WTC11 (cell line): ENCODE data around the gene SPOCK1. TPM values are rescaled to one million over a fixed set of nuclear protein-coding genes. Genes with fewer than 3 reads are reported as not detected.

Experiments
- ATAC-seq: fragments of 200-7000 bp; cut with Tn5 transposase; 2 replicates; pipeline ENCODE4 v1.10.0; 2021; ENCODE audit warnings: mild to moderate bottlenecking, moderate library complexity
- CTCF ChIA-PET: fragments of 300-600 bp; sonication (Branson Sonifier 250); formaldehyde crosslinking; loops from one replicate; lab custom pipeline; 2021; ENCODE audit warnings: antibody characterized with exemption; lab: Charles Lee
- POLR2A ChIA-PET: fragments of 350-600 bp; sonication (Branson Sonifier 250); formaldehyde crosslinking; loops from one replicate; lab custom pipeline; 2021; ENCODE audit warnings: antibody characterized with exemption; lab: Charles Lee
- DNase-seq: peaks from one replicate; pipeline ENCODE4 v3.0.0; 2021; ENCODE audit warnings: low spot score
- H3K27ac Mint-ChIP-seq: 2 replicates; pipeline ENCODE4 v1.8.0; 2021; ENCODE audit warnings: mixed read lengths
- H3K27me3 Mint-ChIP-seq: 2 replicates; pipeline ENCODE4 v1.8.0; 2021; ENCODE audit warnings: low read depth, mild to moderate bottlenecking, moderate library complexity, mixed read lengths
- H3K36me3 Mint-ChIP-seq: 2 replicates; pipeline ENCODE4 v1.8.0; 2021; ENCODE audit warnings: mixed read lengths
- H3K4me1 Mint-ChIP-seq: 2 replicates; pipeline ENCODE4 v1.8.0; 2022; ENCODE audit warnings: mixed read lengths
- H3K4me3 Mint-ChIP-seq: 2 replicates; pipeline ENCODE4 v1.8.0; 2021; ENCODE audit warnings: mild to moderate bottlenecking, moderate library complexity, mixed read lengths
- H3K9me3 Mint-ChIP-seq: 2 replicates; pipeline ENCODE4 v1.8.0; 2021; ENCODE audit warnings: mixed read lengths
- CBFB ChIP-seq: sonication (generic); formaldehyde crosslinking; IDR thresholded peaks from 2 replicates; pipeline ENCODE4 v1.8.1; 2022; ENCODE audit warnings: mild to moderate bottlenecking, low read depth, missing genetic modification reagents
- CREM ChIP-seq: sonication (generic); formaldehyde crosslinking; IDR thresholded peaks from 2 replicates; pipeline ENCODE4 v1.8.1; 2022; ENCODE audit warnings: mild to moderate bottlenecking, missing genetic modification reagents, moderate library complexity
- ELF4 ChIP-seq: sonication (generic); formaldehyde crosslinking; IDR thresholded peaks from 2 replicates; pipeline ENCODE4 v1.8.1; 2022; ENCODE audit warnings: low read depth, mild to moderate bottlenecking, moderate library complexity, missing genetic modification reagents
- EMX1 ChIP-seq: fragments of 250-450 bp; sonication (Bioruptor Pico); IDR thresholded peaks from 2 replicates; pipeline ENCODE4 v1.8.0; 2021; ENCODE audit warnings: mild to moderate bottlenecking
- ESRRA ChIP-seq: sonication (generic); formaldehyde crosslinking; IDR thresholded peaks from 2 replicates; pipeline ENCODE4 v1.8.1; 2022; ENCODE audit warnings: mild to moderate bottlenecking, missing genetic modification reagents, borderline replicate concordance
- JUN ChIP-seq: sonication (generic); formaldehyde crosslinking; IDR thresholded peaks from 2 replicates; pipeline ENCODE4 v1.8.0; 2023; ENCODE audit warnings: mild to moderate bottlenecking, missing genetic modification reagents
- MXD4 ChIP-seq: fragments of 250-450 bp; sonication (Bioruptor Pico); IDR thresholded peaks from 2 replicates; pipeline ENCODE4 v1.8.0; 2021; ENCODE audit warnings: mild to moderate bottlenecking, moderate library complexity, borderline replicate concordance
- MYBL2 ChIP-seq: sonication (generic); formaldehyde crosslinking; IDR thresholded peaks from 2 replicates; pipeline ENCODE4 v1.8.1; 2023; ENCODE audit warnings: mild to moderate bottlenecking, moderate library complexity, missing genetic modification reagents
- OVOL2 ChIP-seq: fragments of 250-450 bp; sonication (Bioruptor Pico); IDR thresholded peaks from 2 replicates; pipeline ENCODE4 v1.9.0; 2021; ENCODE audit warnings: mild to moderate bottlenecking, borderline replicate concordance
- RELA ChIP-seq: sonication (generic); formaldehyde crosslinking; IDR thresholded peaks from 2 replicates; pipeline ENCODE4 v1.8.1; 2022; ENCODE audit warnings: missing genetic modification reagents, mild to moderate bottlenecking, borderline replicate concordance
- SMAD4 ChIP-seq: sonication (generic); formaldehyde crosslinking; IDR thresholded peaks from 2 replicates; pipeline ENCODE4 v1.8.0; 2022; ENCODE audit warnings: mild to moderate bottlenecking, missing genetic modification reagents
- SOX15 ChIP-seq: fragments of 250-450 bp; sonication (Bioruptor Pico); IDR thresholded peaks from 2 replicates; pipeline ENCODE4 v1.9.0; 2021; ENCODE audit warnings: mild to moderate bottlenecking
- SP1 ChIP-seq: sonication (generic); formaldehyde crosslinking; conservative IDR thresholded peaks from 2 replicates; pipeline ENCODE4 v1.8.1; 2022; ENCODE audit warnings: missing genetic modification reagents
- TEAD1 ChIP-seq: sonication (generic); formaldehyde crosslinking; IDR thresholded peaks from 2 replicates; pipeline ENCODE4 v1.8.0; 2022; ENCODE audit warnings: mild to moderate bottlenecking, missing genetic modification reagents
- ZNF396 ChIP-seq: fragments of 250-450 bp; sonication (Bioruptor Pico); IDR thresholded peaks from 2 replicates; pipeline ENCODE4 v1.8.0; 2021; ENCODE audit warnings: mild to moderate bottlenecking, moderate library complexity, borderline replicate concordance
- ZNF416 ChIP-seq: fragments of 250-450 bp; sonication (Bioruptor Pico); IDR thresholded peaks from 2 replicates; pipeline ENCODE4 v1.9.0; 2021; ENCODE audit warnings: mild to moderate bottlenecking, inconsistent platforms
- ZNF671 ChIP-seq: fragments of 250-450 bp; sonication (Bioruptor Pico); IDR thresholded peaks from 2 replicates; pipeline ENCODE4 v1.8.0; 2021; ENCODE audit warnings: mild to moderate bottlenecking
- total RNA-seq: library from RNA; stranded (reverse); gene quantifications from 3 replicates; pipeline ENCODE4 v1.2.3, GENCODE V29; 2021
- TF ChIP-seq, protein P1 (sequence below): fragments of 250-450 bp; sonication (Bioruptor Pico); IDR thresholded peaks from 2 replicates; pipeline ENCODE4 v1.9.0; 2021; ENCODE audit warnings: mild to moderate bottlenecking
- TF ChIP-seq, protein P2 (sequence below): sonication (generic); formaldehyde crosslinking; IDR thresholded peaks from 2 replicates; pipeline ENCODE4 v1.8.1; 2022; ENCODE audit warnings: missing genetic modification reagents, borderline replicate concordance
- TF ChIP-seq, protein P3 (sequence below): sonication (generic); formaldehyde crosslinking; IDR thresholded peaks from 2 replicates; pipeline ENCODE4 v1.8.0; 2022; ENCODE audit warnings: missing genetic modification reagents
- TF ChIP-seq, protein P4 (sequence below): fragments of 250-450 bp; sonication (Bioruptor Pico); IDR thresholded peaks from 2 replicates; pipeline ENCODE4 v1.8.0; 2021; ENCODE audit warnings: mild to moderate bottlenecking
- TF ChIP-seq, protein P5 (sequence below): sonication (generic); formaldehyde crosslinking; IDR thresholded peaks from 2 replicates; pipeline ENCODE4 v1.8.0; 2022; ENCODE audit warnings: mild to moderate bottlenecking, missing genetic modification reagents
- TF ChIP-seq, protein P6 (sequence below): sonication (generic); formaldehyde crosslinking; IDR thresholded peaks from 2 replicates; pipeline ENCODE4 v1.8.1; 2022; ENCODE audit warnings: mild to moderate bottlenecking, moderate library complexity, missing genetic modification reagents
- TF ChIP-seq, protein P7 (sequence below): fragments of 200-600 bp; IDR thresholded peaks from 2 replicates; pipeline ENCODE4 v1.8.0; 2022; ENCODE audit warnings: antibody characterized with exemption

SPOCK1 gene
- total RNA-seq, 1 experiment from 2014 or later = 15.2 TPM

DNA sequence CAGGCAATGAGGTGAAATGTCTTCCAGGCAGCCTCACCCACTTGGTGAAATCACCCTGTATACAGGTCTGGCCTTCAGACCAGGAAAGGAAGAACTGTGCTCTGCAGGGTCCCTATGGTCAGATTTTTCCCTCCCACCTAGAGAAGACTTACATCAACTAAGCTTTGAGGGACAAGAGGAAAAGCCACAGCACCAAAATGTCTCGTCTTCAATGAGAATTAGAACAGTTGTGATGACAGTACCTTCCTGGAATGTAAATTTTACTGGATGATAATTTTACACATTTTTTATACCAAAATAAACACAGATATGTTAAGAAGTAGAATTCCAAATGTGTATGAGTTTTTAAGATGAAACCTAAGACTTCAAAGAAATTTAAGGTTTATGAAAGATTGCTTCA is 283.9 kb downstream of the SPOCK1 start (continued):
- TF ChIP-seq, protein P1, sequence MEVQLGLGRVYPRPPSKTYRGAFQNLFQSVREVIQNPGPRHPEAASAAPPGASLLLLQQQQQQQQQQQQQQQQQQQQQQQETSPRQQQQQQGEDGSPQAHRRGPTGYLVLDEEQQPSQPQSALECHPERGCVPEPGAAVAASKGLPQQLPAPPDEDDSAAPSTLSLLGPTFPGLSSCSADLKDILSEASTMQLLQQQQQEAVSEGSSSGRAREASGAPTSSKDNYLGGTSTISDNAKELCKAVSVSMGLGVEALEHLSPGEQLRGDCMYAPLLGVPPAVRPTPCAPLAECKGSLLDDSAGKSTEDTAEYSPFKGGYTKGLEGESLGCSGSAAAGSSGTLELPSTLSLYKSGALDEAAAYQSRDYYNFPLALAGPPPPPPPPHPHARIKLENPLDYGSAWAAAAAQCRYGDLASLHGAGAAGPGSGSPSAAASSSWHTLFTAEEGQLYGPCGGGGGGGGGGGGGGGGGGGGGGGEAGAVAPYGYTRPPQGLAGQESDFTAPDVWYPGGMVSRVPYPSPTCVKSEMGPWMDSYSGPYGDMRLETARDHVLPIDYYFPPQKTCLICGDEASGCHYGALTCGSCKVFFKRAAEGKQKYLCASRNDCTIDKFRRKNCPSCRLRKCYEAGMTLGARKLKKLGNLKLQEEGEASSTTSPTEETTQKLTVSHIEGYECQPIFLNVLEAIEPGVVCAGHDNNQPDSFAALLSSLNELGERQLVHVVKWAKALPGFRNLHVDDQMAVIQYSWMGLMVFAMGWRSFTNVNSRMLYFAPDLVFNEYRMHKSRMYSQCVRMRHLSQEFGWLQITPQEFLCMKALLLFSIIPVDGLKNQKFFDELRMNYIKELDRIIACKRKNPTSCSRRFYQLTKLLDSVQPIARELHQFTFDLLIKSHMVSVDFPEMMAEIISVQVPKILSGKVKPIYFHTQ = no peak
- no peak for TF ChIP-seq MYBL2 (CRISPR knock-in tag)
- TF ChIP-seq OVOL2 (CRISPR knock-in tag) = no peak
- TF ChIP-seq JUN (CRISPR knock-in tag) = no peak
- TF ChIP-seq, protein P2, sequence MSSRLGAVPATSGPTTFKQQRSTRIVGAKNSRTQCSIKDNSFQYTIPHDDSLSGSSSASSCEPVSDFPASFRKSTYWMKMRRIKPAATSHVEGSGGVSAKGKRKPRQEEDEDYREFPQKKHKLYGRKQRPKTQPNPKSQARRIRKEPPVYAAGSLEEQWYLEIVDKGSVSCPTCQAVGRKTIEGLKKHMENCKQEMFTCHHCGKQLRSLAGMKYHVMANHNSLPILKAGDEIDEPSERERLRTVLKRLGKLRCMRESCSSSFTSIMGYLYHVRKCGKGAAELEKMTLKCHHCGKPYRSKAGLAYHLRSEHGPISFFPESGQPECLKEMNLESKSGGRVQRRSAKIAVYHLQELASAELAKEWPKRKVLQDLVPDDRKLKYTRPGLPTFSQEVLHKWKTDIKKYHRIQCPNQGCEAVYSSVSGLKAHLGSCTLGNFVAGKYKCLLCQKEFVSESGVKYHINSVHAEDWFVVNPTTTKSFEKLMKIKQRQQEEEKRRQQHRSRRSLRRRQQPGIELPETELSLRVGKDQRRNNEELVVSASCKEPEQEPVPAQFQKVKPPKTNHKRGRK = no peak
- TF ChIP-seq MXD4 (CRISPR knock-in tag) = no peak
- TF ChIP-seq SMAD4 (CRISPR knock-in tag) = no peak
- TF ChIP-seq CBFB (CRISPR knock-in tag) = no peak
- no peak for TF ChIP-seq ZNF671 (CRISPR knock-in tag)
- no peak for TF ChIP-seq RELA

DNA sequence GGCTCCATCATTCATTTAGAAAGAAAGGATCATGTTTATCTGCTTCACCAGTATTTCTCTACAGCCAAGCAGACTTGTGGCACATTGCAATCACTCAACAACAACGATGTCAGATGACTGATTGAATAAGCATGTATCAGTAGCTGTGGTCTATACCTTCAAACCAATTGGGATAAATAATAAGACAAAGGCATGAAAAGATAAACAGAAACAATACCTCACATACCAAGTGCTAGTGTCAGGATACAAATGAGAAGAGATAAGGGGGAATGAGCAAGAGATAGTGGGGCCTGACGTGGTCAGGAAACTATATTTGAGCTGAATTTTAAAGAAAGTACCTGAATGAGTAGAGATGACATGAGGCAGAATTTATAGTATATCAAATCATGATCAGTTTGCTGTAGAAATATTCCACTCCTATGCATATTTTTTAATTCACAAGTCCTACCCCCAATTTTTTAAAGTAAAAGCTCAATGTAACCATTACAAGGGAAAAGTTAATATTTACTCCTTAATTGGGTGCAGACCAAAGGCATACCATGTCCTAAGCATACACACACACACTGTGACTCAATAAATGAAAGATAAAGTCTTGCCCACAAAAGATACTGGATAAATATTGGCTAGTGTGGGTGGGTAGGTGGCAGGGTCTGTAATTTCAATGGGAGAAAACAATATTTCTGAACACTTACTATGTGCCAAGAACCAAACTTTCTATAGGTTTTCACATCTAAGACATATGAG is 284.5 kb downstream of the SPOCK1 start:
- DNase-seq (no peak), ATAC-seq (no peak)
- Mint-ChIP-seq H3K4me3 (no peak overlapping the region), H3K4me1 (no peaks in the 10 kb centered on the region), H3K27me3 (no peaks in the 10 kb centered on the region), H3K27ac (no peak overlapping the region), H3K36me3 (no peaks in the 10 kb centered on the region), H3K9me3 (no peaks in the 10 kb centered on the region)
- POLR2A ChIA-PET = no interaction called here
- CTCF ChIA-PET = interaction anchor here (0.7 kb wide), 1 partner anchor 139 kb away, joined by 3 read pairs; no protein-coding TSS in a partner anchor
- TF ChIP-seq EMX1 (CRISPR knock-in tag) (no peak), ELF4 (CRISPR knock-in tag) (no peak), ZNF396 (CRISPR knock-in tag) (no peak), SOX15 (no peak), SP1 (CRISPR knock-in tag) (no peak), JUN (CRISPR knock-in tag) (no peak), CREM (no peak), ZNF416 (no peak), ESRRA (CRISPR knock-in tag) (no peak), TEAD1 (no peak)
- TF ChIP-seq, protein P3, sequence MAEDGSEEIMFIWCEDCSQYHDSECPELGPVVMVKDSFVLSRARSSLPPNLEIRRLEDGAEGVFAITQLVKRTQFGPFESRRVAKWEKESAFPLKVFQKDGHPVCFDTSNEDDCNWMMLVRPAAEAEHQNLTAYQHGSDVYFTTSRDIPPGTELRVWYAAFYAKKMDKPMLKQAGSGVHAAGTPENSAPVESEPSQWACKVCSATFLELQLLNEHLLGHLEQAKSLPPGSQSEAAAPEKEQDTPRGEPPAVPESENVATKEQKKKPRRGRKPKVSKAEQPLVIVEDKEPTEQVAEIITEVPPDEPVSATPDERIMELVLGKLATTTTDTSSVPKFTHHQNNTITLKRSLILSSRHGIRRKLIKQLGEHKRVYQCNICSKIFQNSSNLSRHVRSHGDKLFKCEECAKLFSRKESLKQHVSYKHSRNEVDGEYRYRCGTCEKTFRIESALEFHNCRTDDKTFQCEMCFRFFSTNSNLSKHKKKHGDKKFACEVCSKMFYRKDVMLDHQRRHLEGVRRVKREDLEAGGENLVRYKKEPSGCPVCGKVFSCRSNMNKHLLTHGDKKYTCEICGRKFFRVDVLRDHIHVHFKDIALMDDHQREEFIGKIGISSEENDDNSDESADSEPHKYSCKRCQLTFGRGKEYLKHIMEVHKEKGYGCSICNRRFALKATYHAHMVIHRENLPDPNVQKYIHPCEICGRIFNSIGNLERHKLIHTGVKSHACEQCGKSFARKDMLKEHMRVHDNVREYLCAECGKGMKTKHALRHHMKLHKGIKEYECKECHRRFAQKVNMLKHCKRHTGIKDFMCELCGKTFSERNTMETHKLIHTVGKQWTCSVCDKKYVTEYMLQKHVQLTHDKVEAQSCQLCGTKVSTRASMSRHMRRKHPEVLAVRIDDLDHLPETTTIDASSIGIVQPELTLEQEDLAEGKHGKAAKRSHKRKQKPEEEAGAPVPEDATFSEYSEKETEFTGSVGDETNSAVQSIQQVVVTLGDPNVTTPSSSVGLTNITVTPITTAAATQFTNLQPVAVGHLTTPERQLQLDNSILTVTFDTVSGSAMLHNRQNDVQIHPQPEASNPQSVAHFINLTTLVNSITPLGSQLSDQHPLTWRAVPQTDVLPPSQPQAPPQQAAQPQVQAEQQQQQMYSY (CRISPR knock-in tag) = no peak
- TF ChIP-seq, protein P4, sequence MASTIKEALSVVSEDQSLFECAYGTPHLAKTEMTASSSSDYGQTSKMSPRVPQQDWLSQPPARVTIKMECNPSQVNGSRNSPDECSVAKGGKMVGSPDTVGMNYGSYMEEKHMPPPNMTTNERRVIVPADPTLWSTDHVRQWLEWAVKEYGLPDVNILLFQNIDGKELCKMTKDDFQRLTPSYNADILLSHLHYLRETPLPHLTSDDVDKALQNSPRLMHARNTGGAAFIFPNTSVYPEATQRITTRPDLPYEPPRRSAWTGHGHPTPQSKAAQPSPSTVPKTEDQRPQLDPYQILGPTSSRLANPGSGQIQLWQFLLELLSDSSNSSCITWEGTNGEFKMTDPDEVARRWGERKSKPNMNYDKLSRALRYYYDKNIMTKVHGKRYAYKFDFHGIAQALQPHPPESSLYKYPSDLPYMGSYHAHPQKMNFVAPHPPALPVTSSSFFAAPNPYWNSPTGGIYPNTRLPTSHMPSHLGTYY (CRISPR knock-in tag) = no peak
- TF ChIP-seq, protein P5, sequence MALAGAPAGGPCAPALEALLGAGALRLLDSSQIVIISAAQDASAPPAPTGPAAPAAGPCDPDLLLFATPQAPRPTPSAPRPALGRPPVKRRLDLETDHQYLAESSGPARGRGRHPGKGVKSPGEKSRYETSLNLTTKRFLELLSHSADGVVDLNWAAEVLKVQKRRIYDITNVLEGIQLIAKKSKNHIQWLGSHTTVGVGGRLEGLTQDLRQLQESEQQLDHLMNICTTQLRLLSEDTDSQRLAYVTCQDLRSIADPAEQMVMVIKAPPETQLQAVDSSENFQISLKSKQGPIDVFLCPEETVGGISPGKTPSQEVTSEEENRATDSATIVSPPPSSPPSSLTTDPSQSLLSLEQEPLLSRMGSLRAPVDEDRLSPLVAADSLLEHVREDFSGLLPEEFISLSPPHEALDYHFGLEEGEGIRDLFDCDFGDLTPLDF (CRISPR knock-in tag) = no peak
- TF ChIP-seq, protein P6, sequence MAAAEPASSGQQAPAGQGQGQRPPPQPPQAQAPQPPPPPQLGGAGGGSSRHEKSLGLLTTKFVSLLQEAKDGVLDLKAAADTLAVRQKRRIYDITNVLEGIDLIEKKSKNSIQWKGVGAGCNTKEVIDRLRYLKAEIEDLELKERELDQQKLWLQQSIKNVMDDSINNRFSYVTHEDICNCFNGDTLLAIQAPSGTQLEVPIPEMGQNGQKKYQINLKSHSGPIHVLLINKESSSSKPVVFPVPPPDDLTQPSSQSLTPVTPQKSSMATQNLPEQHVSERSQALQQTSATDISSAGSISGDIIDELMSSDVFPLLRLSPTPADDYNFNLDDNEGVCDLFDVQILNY (CRISPR knock-in tag) = no peak
- TF ChIP-seq, protein P7, sequence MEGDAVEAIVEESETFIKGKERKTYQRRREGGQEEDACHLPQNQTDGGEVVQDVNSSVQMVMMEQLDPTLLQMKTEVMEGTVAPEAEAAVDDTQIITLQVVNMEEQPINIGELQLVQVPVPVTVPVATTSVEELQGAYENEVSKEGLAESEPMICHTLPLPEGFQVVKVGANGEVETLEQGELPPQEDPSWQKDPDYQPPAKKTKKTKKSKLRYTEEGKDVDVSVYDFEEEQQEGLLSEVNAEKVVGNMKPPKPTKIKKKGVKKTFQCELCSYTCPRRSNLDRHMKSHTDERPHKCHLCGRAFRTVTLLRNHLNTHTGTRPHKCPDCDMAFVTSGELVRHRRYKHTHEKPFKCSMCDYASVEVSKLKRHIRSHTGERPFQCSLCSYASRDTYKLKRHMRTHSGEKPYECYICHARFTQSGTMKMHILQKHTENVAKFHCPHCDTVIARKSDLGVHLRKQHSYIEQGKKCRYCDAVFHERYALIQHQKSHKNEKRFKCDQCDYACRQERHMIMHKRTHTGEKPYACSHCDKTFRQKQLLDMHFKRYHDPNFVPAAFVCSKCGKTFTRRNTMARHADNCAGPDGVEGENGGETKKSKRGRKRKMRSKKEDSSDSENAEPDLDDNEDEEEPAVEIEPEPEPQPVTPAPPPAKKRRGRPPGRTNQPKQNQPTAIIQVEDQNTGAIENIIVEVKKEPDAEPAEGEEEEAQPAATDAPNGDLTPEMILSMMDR = no peak
